Skin epidermis (tissue), 12 donors: Measurements from ENCODE around the gene CD2AP.

Source experiments
- H3K27ac ChIP-seq, 21 experiments: fragments of 200-600 bp; sonication (generic) in 11 of 21; one replicate each; pipeline ENCODE4 v1.5.0; 2020; ENCODE audit warnings: mild to moderate bottlenecking in 3 of 21, inconsistent platforms in 2 of 21, moderate library complexity in 2 of 21
- H3K4me3 ChIP-seq, 7 experiments: fragments of 200-600 bp; sonication (generic) in 2 of 7; one replicate each; pipeline ENCODE4 v1.5.0; 2020; ENCODE audit warnings: inconsistent platforms in 2 of 7, mild to moderate bottlenecking in 2 of 7, moderate library complexity in 1 of 7

Gene CD2AP

DNA sequence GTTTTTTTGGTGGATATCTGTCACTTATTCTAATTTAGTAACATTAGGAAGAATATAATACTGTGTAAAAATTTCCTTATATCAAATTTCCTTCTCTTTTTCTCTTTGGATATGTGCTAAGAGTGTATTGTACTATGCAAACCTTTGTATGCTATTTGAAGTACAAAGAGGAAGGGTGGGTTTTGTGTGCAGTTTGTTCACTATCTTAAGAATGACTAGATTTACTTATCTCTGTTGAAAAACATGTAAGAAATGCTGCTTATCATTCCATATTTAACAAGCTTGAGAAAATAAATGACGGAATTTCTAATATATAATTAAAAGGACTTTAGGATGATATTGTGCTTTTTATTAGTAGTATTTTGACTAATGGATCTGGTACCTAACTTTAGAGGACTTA, 13.1 kb downstream of the CD2AP start:
- H3K4me3 ChIP-seq: no peak overlapping the region
- no peak overlapping the region for H3K27ac ChIP-seq

DNA sequence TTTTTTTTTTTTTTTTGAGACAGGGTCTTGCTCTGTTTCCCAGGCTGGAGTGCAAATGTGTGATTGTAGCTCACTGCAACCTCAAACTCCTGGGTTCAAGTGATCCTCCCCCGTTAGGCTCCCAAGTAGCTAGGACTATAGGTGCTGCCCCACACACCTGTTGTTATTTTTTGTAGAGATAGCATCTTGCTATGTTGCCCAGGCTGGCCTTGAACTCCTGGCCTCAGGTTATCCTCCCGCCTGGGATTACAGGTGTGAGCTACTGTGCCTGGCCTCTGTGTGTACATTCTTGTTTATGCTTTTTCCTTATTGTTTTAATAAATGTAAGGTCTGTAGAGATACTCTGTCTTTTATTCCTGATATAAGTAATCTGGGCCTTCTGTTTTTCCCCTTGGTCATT, 14.8 kb downstream of the CD2AP start:
- Histone ChIP-seq H3K4me3 (no peak overlapping the region), H3K27ac (no peak overlapping the region)

DNA sequence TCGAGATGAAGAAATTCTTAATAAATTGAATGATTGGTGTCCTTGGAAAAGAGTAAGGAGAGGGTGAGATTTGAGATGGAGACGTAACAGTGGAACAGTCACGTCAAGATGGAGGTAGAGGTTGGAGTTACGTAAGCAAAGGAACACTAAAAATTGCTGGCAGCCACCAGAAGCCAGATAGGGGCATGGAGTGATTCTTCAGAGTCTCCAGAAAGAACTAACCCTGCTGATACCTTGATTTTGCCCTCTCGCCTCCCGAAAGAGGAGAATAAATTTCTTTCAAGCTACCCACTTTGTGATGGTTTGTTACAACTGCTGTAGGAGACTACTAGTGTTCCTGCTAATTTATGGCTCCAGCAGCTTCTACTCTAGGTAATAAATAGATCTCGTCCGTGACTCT, 17.6 kb downstream of the CD2AP start:
- Histone ChIP-seq H3K27ac (no peak overlapping the region), H3K4me3 (no peak overlapping the region)

DNA sequence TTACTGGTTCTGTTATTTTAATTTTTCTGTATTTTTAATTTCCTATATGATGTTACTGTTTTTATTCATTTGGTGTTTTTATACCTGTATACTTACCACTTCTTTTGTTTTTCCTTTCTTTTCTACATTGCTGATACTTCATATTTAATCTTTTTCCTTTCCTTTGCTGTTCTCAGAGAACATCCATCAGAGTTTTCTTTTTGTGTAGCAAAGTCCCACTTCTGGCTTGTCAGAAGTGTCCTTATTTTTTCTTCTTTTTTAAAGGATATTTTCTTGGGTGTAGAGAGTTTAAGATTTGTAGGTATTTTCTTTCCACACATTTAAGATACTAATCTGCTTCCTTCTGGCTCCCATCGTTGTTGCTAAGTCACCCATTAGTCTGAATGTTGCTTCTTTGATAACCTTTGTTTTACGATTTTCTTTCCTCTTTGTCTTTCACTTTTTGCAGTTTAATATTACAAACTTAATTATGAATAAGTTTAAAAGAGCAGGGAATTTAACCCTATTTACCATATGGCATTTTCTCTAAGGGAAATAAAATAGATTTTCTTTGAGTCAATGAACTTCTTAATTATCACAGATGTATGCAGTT, 18.5 kb downstream of the CD2AP start:
- H3K27ac ChIP-seq: no peak overlapping the region
- H3K4me3 ChIP-seq: no peak overlapping the region

DNA sequence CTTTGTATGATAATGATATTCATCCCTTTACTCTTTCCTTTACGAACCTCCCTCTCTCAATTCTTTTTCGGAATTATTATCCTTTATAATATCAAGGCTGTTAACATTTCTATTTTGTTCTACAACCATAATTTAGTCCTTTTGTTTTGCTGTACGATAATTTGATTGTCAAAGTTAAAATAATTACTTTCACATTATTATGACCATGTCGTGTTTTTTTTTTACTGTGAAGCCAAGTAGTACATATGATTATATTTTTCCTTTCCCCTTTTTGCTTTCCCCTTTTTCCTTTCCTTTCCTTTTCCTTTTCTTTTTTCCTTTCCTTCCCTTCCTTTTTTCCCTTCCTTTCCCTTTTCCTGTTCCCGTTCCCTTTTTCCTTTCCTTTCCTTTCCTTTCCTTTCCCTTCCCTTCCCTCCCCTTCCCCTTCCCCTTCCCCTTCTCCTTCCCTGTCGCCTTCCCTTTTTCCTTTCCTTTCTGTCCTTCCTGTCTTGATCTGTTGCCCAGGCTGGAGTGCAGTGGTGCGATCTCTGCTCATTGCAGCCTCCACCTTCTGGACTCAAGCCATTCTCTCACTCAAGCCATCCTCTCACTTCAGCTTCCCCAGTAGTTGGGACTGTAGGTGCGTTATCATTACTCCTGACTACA, 19.5 kb downstream of the CD2AP start:
- H3K27ac ChIP-seq: no peak overlapping the region
- no peak overlapping the region for H3K4me3 ChIP-seq

DNA sequence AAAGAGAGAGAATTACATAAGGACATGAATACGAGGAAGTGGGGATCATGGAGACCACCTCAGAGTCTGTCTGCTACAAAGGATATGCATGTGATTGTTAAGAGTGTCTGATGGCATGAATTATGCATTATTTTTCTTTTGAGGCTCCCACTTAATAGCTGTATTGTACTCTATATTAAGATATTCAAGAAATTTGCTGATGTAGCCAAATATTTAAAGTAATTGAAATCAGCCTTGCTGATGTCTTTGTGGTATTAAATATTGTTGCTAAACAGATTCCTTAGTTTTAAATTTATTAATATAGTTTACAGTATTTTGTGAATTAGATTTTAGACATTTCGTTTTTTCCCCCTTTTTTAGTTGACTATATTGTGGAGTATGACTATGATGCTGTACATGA, 25.3 kb downstream of the CD2AP start:
- no peak overlapping the region for H3K27ac ChIP-seq
- no peak overlapping the region for H3K4me3 ChIP-seq

DNA sequence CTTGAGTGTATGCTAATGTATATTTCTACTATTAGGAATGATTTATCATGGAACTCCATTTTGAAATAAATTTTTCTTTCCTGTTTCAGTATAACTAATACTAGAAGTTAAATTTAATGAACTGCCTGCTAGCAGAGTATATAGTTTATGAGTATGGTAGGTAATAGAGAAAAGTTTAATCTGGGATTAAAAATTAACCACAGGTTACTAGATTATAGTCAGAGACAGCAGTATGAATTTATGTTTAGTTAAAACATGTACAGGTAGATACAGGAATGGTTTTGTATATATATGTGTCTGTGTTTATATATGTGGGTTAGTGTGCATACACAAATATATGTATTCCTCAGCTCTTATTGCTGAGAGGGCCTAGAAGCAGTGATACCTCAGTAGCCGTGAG, 32.3 kb downstream of the CD2AP start:
- Histone ChIP-seq H3K27ac (no peak overlapping the region), H3K4me3 (no peak overlapping the region)

DNA sequence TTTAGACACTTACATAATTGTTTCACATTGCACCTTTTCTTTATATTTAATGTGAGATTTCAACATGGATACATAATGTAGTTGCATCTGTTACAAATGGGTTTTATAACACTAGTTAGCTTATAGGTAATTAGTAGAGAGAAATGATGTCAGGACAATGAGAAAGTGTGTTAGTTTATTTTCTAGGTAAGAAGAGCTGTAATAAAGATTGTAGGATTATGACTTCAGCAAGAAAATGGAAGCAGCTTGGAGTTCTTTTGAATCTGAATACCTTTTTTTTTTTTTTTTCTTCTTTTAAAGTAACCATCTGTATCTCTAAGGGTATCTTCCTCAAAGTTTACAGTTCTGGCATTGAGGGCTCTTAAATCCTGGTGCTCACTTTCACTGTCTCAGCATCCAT, 35.3 kb downstream of the CD2AP start:
- Histone ChIP-seq H3K27ac (no peak overlapping the region), H3K4me3 (no peak overlapping the region)

DNA sequence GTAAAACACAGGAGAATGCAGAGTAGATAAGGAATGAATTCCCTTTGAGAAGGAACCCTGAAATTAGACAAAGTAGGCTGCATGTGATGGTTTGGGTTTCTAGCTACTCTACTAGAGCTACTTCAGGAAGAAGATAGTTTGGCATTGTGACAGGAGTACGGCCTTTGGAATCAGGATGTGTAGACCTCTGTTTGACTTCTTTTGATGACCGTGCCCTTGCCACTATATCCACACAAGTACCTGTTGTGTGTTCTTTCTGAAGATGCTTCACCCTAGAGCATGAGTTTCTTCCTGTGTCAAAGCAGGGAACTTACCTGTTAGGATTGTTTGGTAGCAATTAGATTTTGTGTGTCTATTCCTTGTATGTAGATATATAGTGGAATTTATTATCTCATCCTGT, 41.7 kb downstream of the CD2AP start:
- no peak overlapping the region for H3K4me3 ChIP-seq

DNA sequence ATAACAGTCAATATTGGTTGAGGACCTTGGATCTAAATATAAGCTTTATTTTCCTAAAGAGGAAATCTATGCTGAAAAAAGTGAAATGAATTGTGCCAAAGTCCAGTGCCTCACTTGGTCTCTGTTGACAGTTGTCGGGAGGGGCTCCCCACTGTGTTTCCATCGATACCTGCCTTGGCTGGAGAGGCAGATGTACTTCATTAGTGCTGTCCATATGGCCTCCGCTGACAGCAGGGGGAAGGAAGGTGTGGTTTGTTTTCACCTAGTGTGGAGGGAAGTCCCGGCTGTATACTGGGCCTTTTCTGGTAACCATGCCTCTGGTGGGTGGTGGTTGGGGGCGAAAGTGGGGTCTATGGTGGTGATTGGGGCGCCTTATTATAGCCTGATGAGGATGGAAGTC, 42.7 kb downstream of the CD2AP start:
- Histone ChIP-seq H3K4me3 (no peak overlapping the region), H3K27ac (no peak overlapping the region)

More for the DNA sequence above, 41.7 kb downstream of the CD2AP start:
- no peak overlapping the region for H3K27ac ChIP-seq

DNA sequence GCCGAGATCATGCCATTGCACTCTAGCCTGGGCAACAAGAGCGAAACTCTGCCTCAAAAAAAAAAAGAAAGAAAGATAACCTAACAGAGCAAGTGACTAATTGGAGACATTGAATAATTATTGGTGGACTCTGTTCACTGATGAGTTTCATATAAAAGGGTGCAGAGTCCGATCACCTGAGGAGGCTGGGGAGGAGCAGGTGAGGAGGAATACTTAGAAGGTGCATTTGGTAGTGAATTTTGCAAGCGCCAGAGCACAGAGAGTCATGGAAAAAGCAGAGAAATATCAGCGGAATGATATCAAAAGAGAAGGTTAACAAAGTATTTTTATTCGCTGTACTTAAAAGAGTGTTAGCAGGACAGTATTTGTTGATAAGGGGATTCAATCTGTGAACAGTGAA, 44.4 kb downstream of the CD2AP start:
- no peak overlapping the region for H3K27ac ChIP-seq

DNA sequence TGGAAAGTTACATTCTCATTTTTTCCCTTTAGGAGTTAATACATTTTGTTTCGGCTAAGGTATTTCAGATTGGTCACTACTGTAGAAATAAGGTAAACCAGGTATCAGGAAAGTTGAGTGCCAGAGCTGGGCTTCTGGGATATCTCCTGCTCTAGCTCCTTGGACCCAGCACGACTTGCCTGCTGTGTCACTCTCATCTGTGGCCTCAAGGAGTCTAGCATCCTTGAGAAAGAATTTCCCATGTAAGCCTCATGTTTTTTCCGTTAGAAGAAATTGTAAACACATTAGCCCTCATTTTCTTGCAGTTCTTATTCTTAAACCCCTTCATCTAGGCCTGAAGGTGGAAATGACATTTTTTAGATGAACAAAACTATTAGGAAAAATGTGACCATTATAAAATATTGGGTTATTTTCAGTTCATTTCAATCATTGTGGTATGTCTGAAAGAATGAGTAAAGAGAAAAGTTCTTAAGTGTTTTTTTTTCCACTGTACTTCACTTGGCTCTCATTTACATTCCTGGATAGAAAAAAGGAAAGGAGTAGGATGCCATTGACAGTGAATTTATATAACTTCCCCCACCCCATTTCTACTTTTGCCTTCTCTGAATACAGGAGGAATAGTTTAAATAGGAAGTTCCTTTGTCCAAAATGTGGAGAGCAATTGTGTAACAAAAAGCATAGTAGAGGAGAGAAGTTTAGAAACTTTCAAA, 46.7 kb downstream of the CD2AP start:
- no peak overlapping the region for H3K27ac ChIP-seq
- no peak overlapping the region for H3K4me3 ChIP-seq

More for the DNA sequence above, 44.4 kb downstream of the CD2AP start:
- H3K4me3 ChIP-seq: no peak overlapping the region

DNA sequence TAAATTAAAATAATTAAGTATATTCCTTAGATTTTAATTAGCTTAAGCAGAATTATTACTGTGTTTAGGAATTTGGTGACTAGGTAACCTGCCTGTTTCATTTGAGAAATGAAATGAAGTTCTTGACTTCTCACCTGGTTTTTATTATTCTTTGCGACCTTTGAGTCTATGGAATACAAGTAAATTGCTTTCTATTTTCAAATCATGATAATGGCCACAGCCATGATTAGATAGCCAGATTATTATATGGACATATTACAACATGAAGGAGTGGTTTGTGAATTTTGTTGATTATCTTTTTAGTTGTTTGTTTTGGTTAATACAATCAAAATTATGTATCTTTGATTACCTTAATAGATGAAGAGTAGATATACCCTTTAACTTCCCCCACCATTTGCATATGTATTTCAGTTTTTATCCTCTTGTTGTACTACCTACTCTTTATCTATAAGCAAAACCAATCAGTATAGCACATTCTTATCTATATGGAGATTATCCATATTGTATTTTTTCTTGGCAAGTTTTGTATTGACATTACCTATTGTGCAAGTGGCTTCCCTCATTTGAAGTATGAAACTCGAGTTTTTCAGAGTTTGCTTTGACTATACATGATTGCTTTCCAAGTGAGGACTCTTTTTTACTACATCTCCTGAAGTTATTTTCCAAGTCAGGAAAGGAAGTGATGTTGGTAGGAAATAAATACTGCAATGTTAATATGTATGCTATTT, 47.9 kb downstream of the CD2AP start:
- Histone ChIP-seq H3K4me3 (no peak overlapping the region), H3K27ac (no peak overlapping the region)

DNA sequence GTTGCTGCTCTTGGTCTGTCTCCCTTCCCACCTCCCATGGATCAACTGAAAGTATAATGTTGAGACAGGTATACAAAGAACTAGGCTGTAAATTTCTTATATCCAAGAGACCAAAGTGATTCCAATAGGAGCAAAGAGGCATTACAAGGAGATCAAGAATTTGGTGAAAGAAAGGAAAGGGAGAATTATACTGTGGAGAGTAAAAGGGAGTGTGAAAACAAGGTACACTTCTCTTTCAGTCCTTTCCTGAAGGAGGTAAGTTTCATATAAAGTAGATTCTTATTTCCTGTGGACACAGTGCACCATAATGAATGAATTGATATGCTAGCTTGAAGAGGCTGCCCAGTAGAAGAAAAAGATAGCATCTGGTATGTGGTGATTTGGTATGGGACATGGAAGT, 49.7 kb downstream of the CD2AP start:
- H3K27ac ChIP-seq: no peak overlapping the region
- no peak overlapping the region for H3K4me3 ChIP-seq

DNA sequence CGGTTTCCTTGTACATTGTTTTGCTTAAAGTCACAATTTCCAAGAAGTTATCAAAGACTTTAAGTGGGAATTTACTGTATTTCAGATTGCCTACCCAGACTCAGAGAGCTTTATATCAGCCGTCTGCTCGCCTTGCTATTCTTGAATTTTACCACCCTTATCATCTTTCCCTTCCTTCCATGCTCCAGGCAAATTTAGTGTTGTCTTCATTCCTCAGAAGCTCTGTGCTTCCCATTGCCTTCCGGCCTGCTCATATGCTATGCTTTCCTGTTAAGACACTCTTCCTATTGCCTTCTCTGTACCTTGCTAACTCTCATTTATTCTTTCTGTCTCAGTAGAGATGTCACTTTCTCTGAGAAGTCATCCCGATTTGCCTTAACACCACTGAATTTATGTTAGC, 52.1 kb downstream of the CD2AP start:
- no peak overlapping the region for H3K27ac ChIP-seq
- no peak overlapping the region for H3K4me3 ChIP-seq

DNA sequence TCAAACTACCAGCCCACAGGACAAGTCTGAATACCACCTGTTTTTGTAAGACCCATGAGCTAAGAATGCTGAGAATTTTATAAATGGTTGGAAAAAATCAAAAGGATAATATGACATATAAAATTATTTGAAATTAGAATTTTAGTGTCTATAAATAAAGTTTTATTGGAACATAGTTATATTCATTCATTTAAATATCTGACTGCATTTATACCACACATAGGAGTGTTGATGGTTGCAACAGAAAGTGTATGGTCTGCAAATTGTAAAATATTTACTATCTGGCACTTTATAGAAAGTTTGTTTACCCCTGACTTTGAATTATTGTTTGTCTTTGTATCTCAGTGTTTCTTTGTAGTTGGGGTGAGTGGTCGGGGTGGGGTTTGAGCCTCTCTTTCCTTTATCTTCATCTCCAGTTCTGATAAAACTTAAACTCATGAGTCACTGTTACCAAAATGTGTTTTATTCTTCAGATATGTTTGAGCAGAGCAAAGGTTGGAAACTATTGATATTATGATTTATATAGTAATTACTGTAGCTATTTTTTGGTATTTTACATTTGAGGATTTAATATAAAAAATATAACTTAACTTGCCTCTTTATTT, 55.5 kb downstream of the CD2AP start:
- no peak overlapping the region for H3K27ac ChIP-seq
- H3K4me3 ChIP-seq: no peak overlapping the region

DNA sequence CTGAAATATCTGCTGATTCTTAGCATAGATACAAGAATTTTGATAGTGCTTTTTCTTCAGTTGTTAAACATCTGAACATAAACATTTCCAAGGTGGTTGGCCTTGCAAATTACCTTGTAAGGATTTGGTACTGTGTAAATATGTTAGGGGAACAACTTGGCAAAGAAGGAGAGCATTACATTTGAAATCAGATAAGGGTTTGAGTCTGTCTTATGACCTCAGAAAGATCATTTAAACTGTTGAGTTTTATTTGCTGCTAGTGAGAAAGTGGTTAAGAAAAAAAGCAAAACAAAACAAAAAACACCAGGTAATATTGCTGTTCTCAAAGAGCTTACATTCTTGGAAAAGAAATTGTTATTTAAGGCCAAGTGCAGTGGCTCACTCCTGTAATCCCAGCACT, 56.5 kb downstream of the CD2AP start:
- H3K27ac ChIP-seq: no peak overlapping the region
- no peak overlapping the region for H3K4me3 ChIP-seq

DNA sequence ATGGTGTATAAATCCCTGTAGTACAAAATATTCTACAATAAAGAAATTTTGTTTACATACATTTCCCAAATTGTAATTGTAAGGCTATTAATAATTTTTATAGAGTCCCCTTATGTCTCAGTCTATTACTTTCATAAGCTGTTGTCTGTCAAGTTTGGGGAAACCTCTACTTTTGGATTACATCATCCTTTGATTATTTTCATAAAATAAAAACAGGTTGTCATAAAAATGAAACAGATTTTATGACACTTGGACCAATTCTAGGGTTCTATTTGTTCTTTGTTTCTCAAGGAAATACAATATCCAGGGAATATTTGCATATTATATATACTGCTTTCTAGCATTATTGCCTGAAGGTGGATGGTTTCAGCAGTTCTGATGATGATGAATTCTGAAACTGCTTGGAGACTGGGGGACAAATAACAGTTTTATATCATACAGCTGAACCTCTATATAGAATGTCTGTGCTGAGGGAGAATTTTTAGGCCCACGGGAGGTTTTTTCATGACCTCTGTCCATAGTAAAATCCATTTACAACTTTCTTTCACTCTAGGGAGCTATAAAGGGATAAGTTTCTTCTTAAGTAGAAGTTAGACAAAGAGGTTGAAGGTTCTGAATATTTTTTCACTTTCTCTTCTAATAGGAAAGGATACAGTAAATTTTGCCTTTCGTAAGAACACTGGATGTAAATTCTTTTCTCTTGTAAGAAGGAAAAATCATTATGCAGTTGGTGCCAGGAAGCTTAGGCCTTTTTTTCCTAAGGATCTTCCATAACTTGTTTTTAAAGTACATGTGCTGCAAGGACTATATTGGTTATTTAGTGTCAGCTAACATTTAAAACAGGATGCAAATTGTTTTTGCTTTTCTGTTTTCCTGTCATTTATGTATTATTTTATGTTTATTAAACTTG, 58.0 kb downstream of the CD2AP start:
- Histone ChIP-seq H3K4me3 (no peak overlapping the region), H3K27ac (no peak overlapping the region)

DNA sequence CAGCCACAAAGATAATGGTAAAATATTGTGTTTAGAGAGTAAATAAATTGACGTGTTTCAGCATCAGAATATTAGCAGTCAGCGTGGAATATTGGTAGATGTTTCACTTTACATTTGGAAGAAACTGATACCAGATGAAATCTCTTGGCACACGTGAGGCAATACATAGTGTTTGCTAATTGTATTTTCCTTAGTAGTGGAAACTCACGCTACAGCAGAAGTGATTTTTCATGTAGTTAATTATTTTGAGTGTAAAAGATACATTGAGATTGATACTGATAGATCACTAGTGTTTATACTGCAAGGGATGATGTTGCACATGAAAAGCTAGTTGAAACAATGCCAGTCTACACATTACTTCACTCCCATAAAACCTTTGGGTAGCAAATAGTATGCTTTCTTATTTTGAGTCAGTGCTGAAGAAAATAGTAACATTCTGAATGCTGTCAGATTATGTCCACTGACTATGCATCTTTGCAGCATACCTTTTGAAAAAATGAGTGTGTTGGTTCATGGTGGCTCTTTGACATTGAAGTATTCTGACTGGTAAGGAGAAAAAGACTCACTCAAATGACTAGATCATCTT, 59.3 kb downstream of the CD2AP start:
- Histone ChIP-seq H3K4me3 (no peak overlapping the region), H3K27ac (no peak overlapping the region)
